NT2/D1 (cell line): ENCODE results near the gene SH3BP2.

Experiments
- YY1 ChIP-seq: IDR thresholded peaks from 2 replicates; pipeline ENCODE4 v1.6.1; 2011; ENCODE audit not compliant: insufficient read length, insufficient read depth
- ZNF274 ChIP-seq: IDR thresholded peaks from 2 replicates; pipeline ENCODE4 v1.6.1; 2011; ENCODE audit warnings: mild to moderate bottlenecking, low read depth, low read length

- TF ChIP-seq YY1 (no peak), ZNF274 (no peak)
Observed at GRCh38 chr4:2863649-2864048, 70.8 kb downstream of the SH3BP2 start.
